Measurements from ENCODE around the gene CALU.
A peak's percentile ranks its signal among the peaks of the same experiment; 100 is the strongest.

The CALU gene

DNA sequence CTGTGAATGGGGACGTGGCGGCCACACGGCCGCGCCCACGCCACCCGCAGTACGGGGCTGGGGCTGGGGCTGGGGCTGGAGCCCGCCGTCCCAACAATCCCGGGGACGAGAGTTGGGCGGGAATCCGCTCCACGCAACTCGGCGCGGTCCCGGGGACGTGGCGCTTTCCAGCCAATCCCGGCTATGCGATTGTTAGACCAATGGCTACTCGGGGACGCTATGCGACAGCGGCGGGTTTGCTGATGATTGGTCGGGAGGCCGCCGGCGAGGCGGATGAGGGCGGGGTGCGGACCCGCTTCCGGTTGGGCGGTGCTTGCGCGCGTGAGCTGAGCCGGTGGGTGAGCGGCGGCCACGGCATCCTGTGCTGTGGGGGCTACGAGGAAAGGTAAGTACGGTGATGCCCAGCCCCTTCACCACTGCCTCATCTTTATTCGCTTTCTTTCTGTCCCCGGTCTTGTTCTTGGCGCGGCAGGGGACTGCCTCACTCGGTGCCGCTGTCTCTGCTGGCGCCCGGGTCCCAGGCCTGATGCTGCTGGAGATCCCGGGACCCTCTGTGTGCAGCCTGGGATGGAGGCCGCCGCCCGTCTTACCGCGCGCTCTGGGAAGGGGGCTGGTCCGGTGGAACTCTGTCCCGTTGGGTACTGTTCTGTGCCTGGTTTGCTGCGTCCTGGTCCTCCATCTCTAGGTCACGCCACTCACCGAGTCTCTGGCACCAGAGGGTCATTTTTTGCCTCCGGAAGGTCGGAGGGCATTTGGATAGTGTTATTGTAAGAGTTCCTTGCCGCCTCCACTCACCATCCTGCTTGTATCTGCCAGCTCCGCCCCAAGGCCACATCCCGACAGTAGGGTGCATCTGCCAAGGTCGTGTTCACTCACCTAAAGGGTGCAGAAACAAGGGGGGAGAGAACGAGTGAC, at the start of gene CALU:
Gene CALU (plus strand): TSS at position 312 of the 915 bp plus-strand sequence. CDS start 9,225 bp downstream, outside the sequence.
- no peaks in the 10 kb centered on the region for H3K36me3 ChIP-seq (ENCODE audit: control insufficient read depth in 2 of 2, insufficient read depth in 2 of 2, low read length in 2 of 2)
- peaks cover 20% of the 10 kb centered on the region for H3K4me1 ChIP-seq (ENCODE audit: control insufficient read depth, insufficient read depth, low read length)
- no peaks in the 10 kb centered on the region for H3K27me3 ChIP-seq (ENCODE audit: control insufficient read depth in 1 of 2, insufficient read depth in 2 of 2, low read length in 2 of 2)

DNA sequence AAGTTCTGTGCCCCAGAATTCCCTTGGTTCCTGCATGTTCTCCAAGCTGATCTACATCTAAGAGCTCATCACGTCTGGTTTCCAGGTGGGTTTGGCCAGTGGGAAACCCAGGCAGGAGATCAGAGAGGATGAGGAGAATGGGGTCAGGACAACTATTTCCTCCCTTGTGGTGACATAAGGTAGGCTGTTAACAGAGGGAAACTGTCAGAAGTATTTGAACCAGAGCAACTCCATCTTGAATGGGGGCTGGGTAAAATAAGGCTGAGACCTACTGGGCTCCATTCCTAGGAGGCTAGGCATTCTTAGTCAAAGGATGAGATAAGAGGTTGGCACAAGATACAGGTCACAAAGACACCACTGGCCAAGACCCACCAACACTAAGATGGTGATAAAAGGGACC, 47.9 kb upstream of the CALU start:
- H3K36me3 ChIP-seq (ENCODE audit: control insufficient read depth in 2 of 2, insufficient read depth in 2 of 2, low read length in 2 of 2) = no peaks in the 10 kb centered on the region
- no peak overlapping the region for H3K27ac ChIP-seq (ENCODE audit: low read length)
- H3K9ac ChIP-seq (ENCODE audit: low read length in 2 of 2) = no peak overlapping the region

More for the DNA sequence above, at the start of gene CALU:
- peak within 1 kb of the TSS; percentile 88 for H3K27ac ChIP-seq (ENCODE audit: low read length)
- H3K9ac ChIP-seq (ENCODE audit: low read length in 2 of 2) = peak within 1 kb of the TSS; percentile 94 to 95
- H3K4me3 ChIP-seq (ENCODE audit: low read length in 2 of 2) = peak within 1 kb of the TSS; percentile 96 to 99
- no peaks in the 10 kb centered on the region for H3K9me3 ChIP-seq (ENCODE audit: control insufficient read depth in 2 of 2, low read length in 2 of 2)

DNA sequence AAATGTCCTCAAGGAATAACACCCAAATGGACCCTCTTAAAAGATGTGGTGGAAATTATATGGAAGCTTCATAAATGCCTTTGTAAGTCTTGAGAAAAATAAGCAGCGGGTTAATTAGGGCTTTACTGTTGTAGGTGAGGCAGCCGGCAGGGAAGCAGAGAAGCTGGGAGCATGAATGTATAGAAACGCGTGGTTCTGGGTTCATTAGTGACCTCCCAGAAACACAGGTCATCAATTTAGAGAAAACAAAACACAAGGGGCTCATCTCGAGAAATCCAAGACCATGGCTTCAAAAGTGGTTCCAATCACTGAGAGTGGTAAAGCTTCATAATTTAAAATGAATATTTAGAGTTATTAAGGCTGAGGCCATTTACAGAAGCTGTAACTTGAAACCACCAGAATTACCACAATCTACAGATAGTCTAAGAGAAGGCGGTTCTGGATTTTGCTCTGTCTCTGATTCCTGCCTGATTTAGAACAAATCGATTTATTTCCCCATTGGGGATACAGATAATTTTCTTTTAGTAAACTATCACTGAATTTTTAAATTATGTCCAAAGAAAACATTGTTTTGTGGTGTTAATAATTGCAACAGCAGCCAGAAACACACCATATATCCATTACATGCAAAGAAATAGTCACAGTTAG, 46.4 kb upstream of the CALU start:
- Histone ChIP-seq H3K36me3 (ENCODE audit: control insufficient read depth in 2 of 2, insufficient read depth in 2 of 2, low read length in 2 of 2) (no peaks in the 10 kb centered on the region), H3K27ac (ENCODE audit: low read length) (no peak overlapping the region), H3K27me3 (ENCODE audit: control insufficient read depth in 1 of 2, insufficient read depth in 2 of 2, low read length in 2 of 2) (peaks cover 16 to 21% of the 10 kb centered on the region in 2 donors), H3K9ac (ENCODE audit: low read length in 2 of 2) (no peak overlapping the region), H3K4me1 (ENCODE audit: control insufficient read depth, insufficient read depth, low read length) (peaks cover 8% of the 10 kb centered on the region), H3K9me3 (ENCODE audit: control insufficient read depth in 2 of 2, low read length in 2 of 2) (no peaks in the 10 kb centered on the region), H3K4me3 (ENCODE audit: low read length in 2 of 2) (no peak overlapping the region)

More for the DNA sequence above, 47.9 kb upstream of the CALU start:
- H3K4me3 ChIP-seq (ENCODE audit: low read length in 2 of 2) = no peak overlapping the region
- H3K27me3 ChIP-seq (ENCODE audit: control insufficient read depth in 1 of 2, insufficient read depth in 2 of 2, low read length in 2 of 2) = peaks cover 2 to 7% of the 10 kb centered on the region in 2 donors
- no peaks in the 10 kb centered on the region for H3K4me1 ChIP-seq (ENCODE audit: control insufficient read depth, insufficient read depth, low read length)
- H3K9me3 ChIP-seq (ENCODE audit: control insufficient read depth in 2 of 2, low read length in 2 of 2) = no peaks in the 10 kb centered on the region

DNA sequence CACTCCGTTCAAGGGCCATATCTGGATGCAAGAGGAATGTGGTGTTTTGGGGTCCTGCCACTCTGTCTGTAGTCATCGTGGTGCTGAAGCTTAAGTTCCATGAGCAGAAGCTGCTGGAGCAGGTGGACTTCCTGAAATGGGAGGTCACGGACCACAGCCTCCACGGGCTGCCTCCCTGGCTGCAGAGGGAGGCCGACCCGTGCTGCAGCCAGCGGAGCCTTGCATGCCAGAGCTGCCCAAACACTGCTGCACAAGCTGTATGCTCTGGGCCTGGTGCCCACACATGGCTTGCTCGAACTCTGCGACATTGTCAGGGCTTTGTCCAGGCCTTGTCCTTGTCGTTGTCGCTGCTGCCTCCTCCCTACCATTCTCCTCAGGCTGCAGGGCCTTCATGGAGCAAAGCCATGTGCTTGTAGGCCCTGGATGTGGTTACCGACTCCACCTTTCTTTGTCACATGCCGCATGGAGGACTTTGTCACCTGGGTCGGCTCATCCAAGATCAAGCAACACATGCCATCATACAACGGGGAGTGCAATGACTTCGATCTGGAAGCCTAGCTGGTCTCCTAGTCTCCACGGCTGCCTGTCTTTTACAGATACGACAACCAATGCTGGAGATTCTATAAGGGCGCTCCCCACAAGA, 45.7 kb upstream of the CALU start:
- H3K27ac ChIP-seq (ENCODE audit: low read length) = no peak overlapping the region

DNA sequence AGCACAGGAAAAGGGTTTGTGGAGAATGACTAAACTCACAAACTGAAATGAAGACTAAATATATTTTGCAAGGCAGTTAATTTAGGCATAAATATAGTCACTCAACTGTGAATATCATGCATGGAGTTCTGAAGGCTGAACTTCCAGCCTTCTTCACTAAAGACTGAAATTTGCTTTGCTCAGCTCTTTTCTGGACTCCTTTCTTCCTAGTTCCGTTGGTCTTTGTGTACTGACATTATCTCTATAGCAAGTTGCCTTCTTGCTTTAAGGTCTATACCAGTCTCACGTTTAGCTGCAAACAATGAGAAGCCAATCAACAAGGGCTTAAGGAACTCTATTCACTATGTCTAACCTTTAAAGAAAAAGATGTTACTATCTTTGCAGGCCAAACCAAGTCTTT, 44.4 kb upstream of the CALU start:
- Histone ChIP-seq H3K27ac (ENCODE audit: low read length) (no peak overlapping the region), H3K9me3 (ENCODE audit: control insufficient read depth in 2 of 2, low read length in 2 of 2) (no peaks in the 10 kb centered on the region), H3K4me3 (ENCODE audit: low read length in 2 of 2) (no peak overlapping the region), H3K36me3 (ENCODE audit: control insufficient read depth in 2 of 2, insufficient read depth in 2 of 2, low read length in 2 of 2) (no peaks in the 10 kb centered on the region), H3K4me1 (ENCODE audit: control insufficient read depth, insufficient read depth, low read length) (peaks cover 9% of the 10 kb centered on the region), H3K27me3 (ENCODE audit: control insufficient read depth in 1 of 2, insufficient read depth in 2 of 2, low read length in 2 of 2) (peaks cover 25 to 35% of the 10 kb centered on the region in 2 donors), H3K9ac (ENCODE audit: low read length in 2 of 2) (no peak overlapping the region)

More for the DNA sequence above, 45.7 kb upstream of the CALU start:
- Histone ChIP-seq H3K9me3 (ENCODE audit: control insufficient read depth in 2 of 2, low read length in 2 of 2) (no peaks in the 10 kb centered on the region), H3K27me3 (ENCODE audit: control insufficient read depth in 1 of 2, insufficient read depth in 2 of 2, low read length in 2 of 2) (peaks cover 23 to 27% of the 10 kb centered on the region in 2 donors), H3K4me1 (ENCODE audit: control insufficient read depth, insufficient read depth, low read length) (peaks cover 9% of the 10 kb centered on the region), H3K36me3 (ENCODE audit: control insufficient read depth in 2 of 2, insufficient read depth in 2 of 2, low read length in 2 of 2) (no peaks in the 10 kb centered on the region), H3K9ac (ENCODE audit: low read length in 2 of 2) (no peak overlapping the region), H3K4me3 (ENCODE audit: low read length in 2 of 2) (no peak overlapping the region)

DNA sequence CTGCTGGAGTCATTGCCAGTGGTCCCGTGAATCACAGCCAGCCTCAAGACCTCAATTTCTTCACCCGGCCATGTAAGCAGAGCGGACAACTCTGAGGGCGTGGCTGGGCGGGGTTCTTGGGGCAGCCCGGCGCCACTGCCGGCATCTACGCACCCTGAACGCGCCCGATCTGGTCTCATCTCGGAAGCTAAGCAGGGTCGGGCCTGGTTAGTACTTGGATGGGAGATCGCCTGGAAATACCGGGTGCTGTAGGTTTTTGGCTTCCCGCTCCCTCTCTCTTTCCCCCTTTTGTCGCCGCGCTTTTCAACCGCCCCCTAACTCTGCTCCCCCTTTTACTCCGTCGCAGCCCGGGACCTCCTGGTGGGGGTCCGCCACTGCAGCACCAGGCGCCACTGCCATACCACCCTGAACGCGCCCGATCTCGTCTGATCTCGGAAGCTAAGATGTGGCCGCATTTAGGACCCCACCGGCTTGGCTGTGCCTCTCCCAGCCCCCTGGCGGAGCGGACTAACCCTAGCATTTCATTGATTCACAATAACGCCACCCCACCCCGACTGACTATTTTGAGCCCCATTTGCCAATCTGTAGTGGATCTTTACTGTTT, 41.8 kb upstream of the CALU start:
- Histone ChIP-seq H3K4me1 (ENCODE audit: control insufficient read depth, insufficient read depth, low read length) (peaks cover 9% of the 10 kb centered on the region), H3K27me3 (ENCODE audit: control insufficient read depth in 1 of 2, insufficient read depth in 2 of 2, low read length in 2 of 2) (peaks cover 33 to 35% of the 10 kb centered on the region in 2 donors), H3K4me3 (ENCODE audit: low read length in 2 of 2) (peak overlapping the region; percentile 52 to 63), H3K36me3 (ENCODE audit: control insufficient read depth in 2 of 2, insufficient read depth in 2 of 2, low read length in 2 of 2) (no peaks in the 10 kb centered on the region), H3K27ac (ENCODE audit: low read length) (no peak overlapping the region), H3K9me3 (ENCODE audit: control insufficient read depth in 2 of 2, low read length in 2 of 2) (no peaks in the 10 kb centered on the region), H3K9ac (ENCODE audit: low read length in 2 of 2) (peak overlapping the region in 1 of 2 donors; percentile 22)

DNA sequence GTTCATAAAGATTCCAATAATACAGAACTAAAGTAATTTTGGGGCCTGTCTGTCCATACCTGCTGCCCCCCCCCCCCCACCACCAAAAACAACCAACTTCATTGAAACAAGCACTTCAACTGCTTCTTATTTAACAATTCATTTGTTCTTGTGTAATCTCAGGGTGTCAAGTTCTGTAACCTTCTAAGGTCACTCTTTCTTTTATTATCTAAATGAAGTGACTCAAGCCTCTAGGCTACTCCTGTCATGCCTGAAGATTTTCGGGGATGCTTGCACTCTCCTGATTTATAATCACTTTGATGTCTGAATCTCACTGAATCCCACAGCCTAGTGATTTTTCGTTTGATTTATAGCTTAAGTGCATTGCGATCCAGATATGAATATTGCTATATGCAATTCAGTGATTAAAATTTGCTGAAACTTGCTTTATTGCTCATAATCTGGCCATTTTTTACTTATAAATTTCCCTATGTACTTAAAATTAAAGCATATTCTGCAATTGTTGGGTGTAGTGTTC, 39.9 kb upstream of the CALU start:
- no peak overlapping the region for H3K9ac ChIP-seq (ENCODE audit: low read length in 2 of 2)
- H3K4me1 ChIP-seq (ENCODE audit: control insufficient read depth, insufficient read depth, low read length) = peaks cover 9% of the 10 kb centered on the region
- no peak overlapping the region for H3K4me3 ChIP-seq (ENCODE audit: low read length in 2 of 2)
- H3K27ac ChIP-seq (ENCODE audit: low read length) = no peak overlapping the region
- H3K36me3 ChIP-seq (ENCODE audit: control insufficient read depth in 2 of 2, insufficient read depth in 2 of 2, low read length in 2 of 2) = no peaks in the 10 kb centered on the region
- peaks cover 28 to 33% of the 10 kb centered on the region in 2 donors for H3K27me3 ChIP-seq (ENCODE audit: control insufficient read depth in 1 of 2, insufficient read depth in 2 of 2, low read length in 2 of 2)
- no peaks in the 10 kb centered on the region for H3K9me3 ChIP-seq (ENCODE audit: control insufficient read depth in 2 of 2, low read length in 2 of 2)

DNA sequence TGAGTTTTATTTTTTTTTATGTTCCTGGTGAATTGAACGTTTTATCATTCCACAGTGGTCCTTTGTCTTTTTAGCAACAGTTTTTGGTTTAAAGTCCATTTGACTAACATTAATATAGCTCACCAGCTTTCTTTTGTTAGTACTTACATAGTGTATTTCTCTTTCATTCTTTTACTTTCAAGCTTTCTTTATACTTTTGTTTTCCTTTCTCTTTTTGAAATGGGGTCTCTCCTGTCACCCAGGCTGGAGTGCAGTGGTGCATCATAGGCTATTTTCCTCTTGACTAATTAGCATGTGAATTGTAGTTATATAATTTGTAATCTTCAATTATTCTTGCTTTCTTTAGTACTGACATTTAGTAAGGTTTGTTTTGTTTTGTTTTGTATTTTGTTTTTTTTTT, 39.3 kb upstream of the CALU start:
- Histone ChIP-seq H3K9me3 (ENCODE audit: control insufficient read depth in 2 of 2, low read length in 2 of 2) (no peaks in the 10 kb centered on the region), H3K9ac (ENCODE audit: low read length in 2 of 2) (no peak overlapping the region), H3K4me3 (ENCODE audit: low read length in 2 of 2) (no peak overlapping the region), H3K27ac (ENCODE audit: low read length) (no peak overlapping the region), H3K36me3 (ENCODE audit: control insufficient read depth in 2 of 2, insufficient read depth in 2 of 2, low read length in 2 of 2) (no peaks in the 10 kb centered on the region), H3K27me3 (ENCODE audit: control insufficient read depth in 1 of 2, insufficient read depth in 2 of 2, low read length in 2 of 2) (peaks cover 28 to 33% of the 10 kb centered on the region in 2 donors), H3K4me1 (ENCODE audit: control insufficient read depth, insufficient read depth, low read length) (peaks cover 9% of the 10 kb centered on the region)

DNA sequence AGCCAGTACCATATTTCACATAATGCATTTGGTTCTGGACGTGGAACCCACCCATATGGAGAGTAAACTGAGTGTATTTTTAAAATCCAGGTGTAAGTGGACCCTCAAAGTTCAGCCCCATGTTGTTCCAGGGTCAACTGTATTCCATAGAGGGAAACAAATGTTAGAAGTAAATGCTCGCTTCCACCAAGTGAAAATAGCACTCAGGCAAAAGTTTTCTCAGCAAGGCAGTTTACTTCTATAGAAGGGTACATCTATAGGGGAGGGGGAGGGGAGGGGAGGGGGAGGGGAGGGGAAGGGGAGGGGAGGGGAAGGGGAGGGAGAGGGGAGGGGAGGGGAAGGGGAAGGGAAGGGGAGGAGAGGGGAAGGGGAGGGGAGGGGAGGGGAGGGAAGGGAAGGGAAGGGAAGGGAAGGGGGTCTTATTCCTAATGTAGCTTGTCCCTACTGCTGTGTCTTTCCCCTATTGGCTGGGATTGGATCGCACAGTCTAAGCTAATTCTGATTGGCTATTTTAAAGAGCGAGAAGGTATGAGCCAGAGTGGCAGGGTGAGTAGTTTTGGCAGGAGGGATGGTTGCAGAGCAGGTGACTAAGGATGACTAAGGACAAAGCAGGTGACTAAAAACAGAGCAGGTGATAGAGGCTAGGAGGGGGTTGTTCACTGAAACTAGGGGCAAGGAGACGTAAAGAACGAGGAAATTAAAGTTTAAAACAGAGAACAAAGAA, 37.9 kb upstream of the CALU start:
- Histone ChIP-seq H3K4me1 (ENCODE audit: control insufficient read depth, insufficient read depth, low read length) (peaks cover 9% of the 10 kb centered on the region), H3K9ac (ENCODE audit: low read length in 2 of 2) (no peak overlapping the region), H3K27ac (ENCODE audit: low read length) (no peak overlapping the region), H3K27me3 (ENCODE audit: control insufficient read depth in 1 of 2, insufficient read depth in 2 of 2, low read length in 2 of 2) (peaks cover 28 to 30% of the 10 kb centered on the region in 2 donors), H3K4me3 (ENCODE audit: low read length in 2 of 2) (no peak overlapping the region), H3K9me3 (ENCODE audit: control insufficient read depth in 2 of 2, low read length in 2 of 2) (no peaks in the 10 kb centered on the region), H3K36me3 (ENCODE audit: control insufficient read depth in 2 of 2, insufficient read depth in 2 of 2, low read length in 2 of 2) (no peaks in the 10 kb centered on the region)
